A172 (cell line): Measurements from ENCODE around the gene SBF2. TPM values are rescaled to one million over a fixed set of nuclear protein-coding genes. Genes with fewer than 3 reads are reported as not detected.
"Not testable (repeated sequence)": the region's sequence is repeated elsewhere in the genome, so short reads cannot be mapped to it uniquely, and the experiment has no call there.

ENCODE experiments used
- DNase-seq: peaks from one replicate; pipeline ENCODE4 v3.0.0-alpha.2; 2015; ENCODE audit warnings: low spot score
- total RNA-seq: library from RNA; depleted of rRNA; stranded (reverse); fragments of >200 nt; shearing (Covaris generic); gene quantifications from 2 replicates; pipeline ENCODE4 v1.2.3, GENCODE V29; 2014

Gene SBF2
- total RNA-seq, 1 experiment from 2014 or later: 34.7 TPM

DNA sequence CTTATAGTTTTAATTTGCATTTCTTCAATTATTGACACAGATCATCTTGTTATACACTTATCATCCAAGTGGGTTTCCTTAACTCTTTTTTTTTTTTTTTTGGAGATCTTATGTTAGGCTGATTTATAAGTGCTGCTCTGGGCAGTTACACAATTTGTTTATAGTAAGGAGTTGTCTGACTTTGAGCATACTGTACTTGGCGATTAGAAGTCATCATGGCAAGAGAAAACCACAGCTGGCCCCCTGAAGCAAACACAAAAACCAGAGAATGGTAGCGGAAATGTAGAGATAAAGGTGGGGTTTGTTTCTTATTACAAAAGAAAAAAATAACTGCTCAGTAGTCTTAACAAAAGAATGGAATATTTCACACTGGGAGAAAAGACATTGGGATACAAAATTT lies 337.5 kb downstream of the SBF2 start:
- DNase-seq: no peak

- DNase-seq: no peak
Observed at GRCh38 chr11:9955391-9955790, 338.6 kb downstream of the SBF2 start.

GRCh38 chr11:9953994-9954626 lies 339.9 kb downstream of the SBF2 start:
- no peak for DNase-seq

GRCh38 chr11:9952511-9953196 lies 341.4 kb downstream of the SBF2 start:
- no peak for DNase-seq

GRCh38 chr11:9951807-9952206 lies 342.2 kb downstream of the SBF2 start:
- no peak for DNase-seq

- DNase-seq: no peak
Observed at GRCh38 chr11:9950462-9950861, 343.6 kb downstream of the SBF2 start.

- DNase-seq: no peak
Observed at GRCh38 chr11:9947231-9947864, 346.7 kb downstream of the SBF2 start.

DNA sequence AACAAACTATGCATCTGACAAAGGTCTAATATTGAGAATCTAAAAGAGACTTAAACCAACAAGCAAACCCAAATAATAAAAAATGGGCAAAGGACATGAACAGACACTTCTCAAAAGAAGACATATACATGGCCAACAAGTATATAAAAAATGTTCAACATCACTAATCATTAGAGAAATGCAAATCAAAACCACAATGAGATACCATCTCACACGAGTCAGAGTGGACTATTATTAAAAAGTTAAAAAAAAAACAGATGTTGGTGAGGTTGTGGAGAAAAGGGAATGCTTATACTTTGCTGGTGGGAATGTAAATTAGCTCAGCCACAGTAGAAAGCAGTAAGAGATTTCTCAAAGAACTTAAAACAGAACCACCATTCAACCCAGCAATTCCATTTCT lies 348.3 kb downstream of the SBF2 start:
- not testable (repeated sequence) for DNase-seq

- DNase-seq: no peak
Observed at GRCh38 chr11:9943386-9944110, 350.5 kb downstream of the SBF2 start.

DNA sequence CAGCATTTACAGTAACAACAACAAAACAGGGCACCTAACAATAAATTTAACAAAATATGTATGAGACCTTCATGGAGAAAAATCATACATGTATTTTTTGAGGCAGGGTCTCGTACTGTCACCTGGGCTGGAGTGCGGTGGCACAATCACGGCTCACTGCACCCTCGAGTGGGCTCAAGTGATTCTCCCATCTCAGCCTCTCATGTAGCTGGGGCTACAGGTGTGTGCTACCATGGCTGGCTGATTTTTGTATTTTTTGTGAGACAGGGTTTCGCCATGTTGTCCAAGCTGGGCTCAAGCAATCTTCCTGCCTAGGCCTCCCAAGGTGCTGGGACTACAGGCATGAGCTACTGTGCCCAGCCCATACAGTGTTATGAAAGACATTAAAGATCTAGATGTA lies 352.0 kb downstream of the SBF2 start:
- DNase-seq: no peak

DNA sequence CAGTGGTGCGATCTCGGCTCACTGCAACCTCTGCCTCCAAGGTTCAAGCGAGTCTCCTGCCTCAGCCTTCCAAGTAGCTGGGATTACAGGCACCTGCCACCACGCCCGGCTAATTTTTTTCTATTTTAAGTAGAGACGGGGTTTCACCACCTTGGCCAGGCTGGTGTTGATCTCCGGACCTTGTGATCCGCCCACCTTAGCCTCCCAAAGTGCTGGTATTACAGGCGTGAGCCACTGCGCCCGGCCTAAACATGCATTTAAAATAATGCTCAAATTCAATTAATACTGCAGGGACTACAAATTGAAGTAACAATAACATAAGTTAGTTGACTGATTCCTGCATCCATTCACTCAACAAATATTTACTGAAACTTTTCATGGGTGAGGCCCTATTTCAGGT lies 354.9 kb downstream of the SBF2 start:
- not testable (repeated sequence) for DNase-seq

DNA sequence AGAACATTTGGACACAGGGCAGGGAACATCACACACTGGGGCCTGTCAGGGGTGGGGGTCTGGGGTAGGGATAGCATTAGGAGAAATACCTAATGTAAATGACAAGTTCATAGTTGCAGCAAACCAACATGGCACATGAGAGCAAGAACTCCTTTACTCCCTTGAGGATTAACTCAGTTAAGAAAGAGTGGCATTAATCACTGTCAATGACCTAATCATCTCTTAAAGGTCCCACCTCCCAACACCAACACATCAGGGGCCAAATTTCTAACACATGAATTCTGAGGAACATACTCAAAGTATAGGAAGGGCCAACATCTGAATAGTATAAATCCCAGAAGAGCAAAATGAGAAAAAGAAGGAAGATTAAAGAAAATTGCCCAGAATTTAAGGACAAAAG lies 357.3 kb downstream of the SBF2 start:
- no peak for DNase-seq

DNA sequence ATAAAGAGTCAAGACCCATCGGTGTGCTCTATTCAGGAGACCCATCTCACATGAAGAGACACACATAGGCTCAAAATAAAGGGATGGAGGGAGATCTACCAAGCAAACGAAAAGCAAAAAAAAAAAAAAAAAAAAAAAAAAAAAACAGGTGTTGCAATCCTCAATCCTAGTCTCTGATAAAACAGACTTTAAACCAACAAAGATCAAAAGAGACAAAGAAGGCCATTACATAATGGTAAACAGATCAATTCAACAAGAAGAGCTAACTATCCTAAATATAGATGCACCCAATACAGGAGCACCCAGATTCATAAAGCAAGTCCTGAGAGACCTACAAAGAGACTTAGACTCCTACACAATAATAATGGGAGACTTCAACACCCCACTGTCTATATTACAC lies 361.2 kb downstream of the SBF2 start:
- not testable (repeated sequence) for DNase-seq

- DNase-seq: not testable (repeated sequence)
Observed at GRCh38 chr11:9930562-9931331, 363.3 kb downstream of the SBF2 start.

GRCh38 chr11:9927670-9928069 lies 366.3 kb downstream of the SBF2 start:
- DNase-seq: no peak

DNA sequence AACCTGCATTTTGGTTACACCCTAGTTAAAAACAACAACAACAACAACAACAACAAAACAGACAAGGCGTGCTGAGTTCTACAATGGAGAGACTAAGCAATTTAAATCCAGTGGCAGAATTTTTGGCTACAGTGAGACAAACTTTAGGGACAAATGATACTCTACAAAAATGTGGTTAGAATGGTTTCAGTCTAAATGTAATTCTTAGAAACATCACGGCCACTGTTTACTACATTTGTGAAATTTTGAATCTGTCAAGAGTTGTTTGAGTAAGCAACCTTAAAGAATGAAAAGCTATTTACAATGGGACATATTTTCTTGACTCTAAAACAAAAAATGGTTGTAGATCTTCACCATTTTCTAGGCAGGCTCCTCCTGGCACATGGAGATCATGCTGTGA lies 370.7 kb downstream of the SBF2 start:
- no peak for DNase-seq

DNA sequence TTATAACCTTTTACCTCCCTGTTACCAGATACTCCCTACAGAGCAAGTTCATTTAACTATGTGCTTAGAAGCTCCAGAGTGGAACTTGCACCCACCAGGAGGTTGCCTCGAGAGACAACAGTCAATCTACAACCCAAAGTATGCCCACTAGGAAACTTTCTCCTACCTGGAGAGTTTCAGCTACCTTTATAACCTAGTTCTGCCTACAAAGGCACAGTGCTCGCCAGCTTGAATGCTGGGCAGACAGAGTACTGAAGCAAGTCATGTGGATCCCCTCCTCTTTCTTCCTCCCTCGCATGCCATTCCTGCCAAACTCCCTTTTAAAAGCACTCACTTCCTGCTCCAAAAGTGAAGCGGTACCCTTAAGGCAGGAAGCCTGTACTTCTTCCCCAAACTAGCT lies 371.2 kb downstream of the SBF2 start:
- DNase-seq: no peak

DNA sequence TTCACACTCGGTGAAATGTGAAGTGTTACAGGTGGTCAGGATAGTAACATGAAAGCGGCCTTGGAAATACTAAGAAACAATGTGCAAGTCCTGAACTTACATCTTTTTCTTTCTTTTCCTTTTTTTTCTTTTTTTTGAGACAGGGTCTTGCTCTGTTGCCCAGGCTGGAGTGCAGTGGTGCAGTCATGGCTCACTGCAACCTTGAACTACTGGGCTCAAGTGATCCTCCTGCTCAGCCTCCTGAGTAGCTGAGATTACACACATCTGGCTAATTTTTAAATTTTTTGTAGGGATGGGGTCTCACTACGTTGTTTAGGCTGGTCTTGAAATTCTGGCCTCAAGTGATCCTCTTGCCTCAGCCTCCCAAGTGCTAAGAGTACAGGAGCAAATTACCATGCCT lies 377.5 kb downstream of the SBF2 start:
- no peak for DNase-seq

DNA sequence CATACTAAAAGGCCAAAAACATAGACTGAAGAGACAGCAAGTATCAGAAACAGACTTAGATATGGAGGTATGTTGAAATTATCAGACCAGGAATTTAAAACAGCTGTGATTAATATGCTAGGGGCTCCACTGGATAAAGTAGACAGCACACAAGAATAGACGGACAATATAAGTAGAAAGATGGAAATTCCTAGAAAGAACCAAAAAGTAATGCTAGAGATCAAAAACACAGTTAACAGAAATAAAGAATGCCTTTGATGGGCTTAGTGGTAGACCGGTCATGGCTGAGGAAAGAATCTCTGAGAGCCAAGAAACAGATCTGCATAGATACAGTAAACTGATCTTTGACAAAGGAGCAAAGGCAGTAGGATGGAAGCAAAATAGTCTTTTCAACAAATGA lies 380.0 kb downstream of the SBF2 start:
- DNase-seq: no peak

DNA sequence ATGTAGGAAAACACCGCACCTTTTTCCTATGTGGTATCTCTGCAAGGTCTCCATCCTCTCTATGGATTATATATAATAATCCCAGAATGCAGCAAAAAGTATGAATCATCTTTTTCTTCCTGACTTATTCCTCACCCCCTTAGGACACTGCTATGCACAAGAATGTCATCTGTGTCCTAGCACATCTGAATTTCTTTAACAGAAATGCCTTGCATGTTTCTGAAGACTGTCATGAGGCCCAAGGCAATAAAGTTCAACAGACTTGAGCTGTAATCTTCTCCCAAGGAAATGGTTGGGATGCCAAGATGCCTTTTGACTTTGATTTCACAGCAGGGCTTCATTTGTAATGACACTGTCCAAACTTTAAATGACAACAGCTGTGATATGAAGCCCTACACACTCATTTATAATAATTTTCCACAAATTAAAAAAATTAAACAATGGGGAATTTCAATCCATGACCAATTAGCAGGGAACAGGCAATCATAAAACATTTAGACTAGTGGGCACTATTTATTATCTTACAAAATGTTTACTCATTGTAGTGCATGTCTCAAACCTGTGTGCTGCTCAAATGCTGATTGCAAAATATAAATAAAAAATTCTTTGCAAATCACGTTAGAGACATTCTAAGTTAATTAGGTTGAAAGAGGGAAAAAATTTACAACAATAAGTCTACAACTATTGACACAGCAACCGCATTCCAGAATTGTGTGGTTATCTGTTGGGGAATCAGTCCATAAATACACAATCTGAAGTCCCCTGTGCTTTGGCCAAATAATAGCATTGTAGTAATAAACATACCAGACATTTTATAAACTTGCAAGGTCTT lies 387.8 kb downstream of the SBF2 start:
- peak; percentile 97 for DNase-seq

DNA sequence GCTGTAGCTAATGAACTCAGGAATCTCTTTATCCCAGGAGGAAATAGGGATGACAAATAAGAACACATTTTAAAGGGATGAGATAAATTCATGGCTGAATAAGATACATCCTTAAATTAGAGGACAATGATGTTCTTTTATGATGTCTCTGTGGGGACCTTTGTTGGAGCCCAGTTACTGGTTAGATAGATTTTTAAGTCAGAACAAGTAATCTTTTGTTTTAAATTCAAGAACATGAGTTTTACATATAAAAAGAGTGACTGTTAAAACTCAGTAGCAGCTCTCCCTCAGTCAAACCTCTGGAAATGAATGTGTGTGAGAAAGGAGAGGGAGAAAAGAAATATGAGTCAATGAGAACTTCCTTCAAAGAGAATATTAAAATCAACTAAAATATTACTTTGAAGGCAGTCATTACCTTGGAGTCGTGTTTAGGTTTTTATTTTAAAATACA lies 388.5 kb downstream of the SBF2 start:
- DNase-seq: no peak
